Tibial nerve (tissue), 4 donors: ENCODE data around the gene EXOC4.

Experiments used
- CTCF ChIP-seq, 5 experiments: fragments of 200-600 bp in 3 of 5; fragments of 450-650 bp in 2 of 5; sonication (generic) in 3 of 5; IDR thresholded peaks; one replicate each; pipeline ENCODE4 v1.5.1; 2016 to 2019; ENCODE audit warnings: antibody characterized with exemption in 5 of 5, mild to moderate bottlenecking in 3 of 5, moderate library complexity in 2 of 5
- EP300 ChIP-seq, 2 donors: sonication (generic); formaldehyde crosslinking; IDR thresholded peaks; one replicate each; pipeline ENCODE4 v1.6.1; 2017; ENCODE audit warnings: antibody characterized with exemption in 2 of 2, mild to moderate bottlenecking in 1 of 2
- POLR2A ChIP-seq, 2 donors: fragments of 450-650 bp; IDR thresholded peaks; one replicate each; pipeline ENCODE4 v1.6.1; 2017; ENCODE audit warnings: antibody characterized with exemption in 2 of 2, mild to moderate bottlenecking in 2 of 2, moderate library complexity in 2 of 2

DNA sequence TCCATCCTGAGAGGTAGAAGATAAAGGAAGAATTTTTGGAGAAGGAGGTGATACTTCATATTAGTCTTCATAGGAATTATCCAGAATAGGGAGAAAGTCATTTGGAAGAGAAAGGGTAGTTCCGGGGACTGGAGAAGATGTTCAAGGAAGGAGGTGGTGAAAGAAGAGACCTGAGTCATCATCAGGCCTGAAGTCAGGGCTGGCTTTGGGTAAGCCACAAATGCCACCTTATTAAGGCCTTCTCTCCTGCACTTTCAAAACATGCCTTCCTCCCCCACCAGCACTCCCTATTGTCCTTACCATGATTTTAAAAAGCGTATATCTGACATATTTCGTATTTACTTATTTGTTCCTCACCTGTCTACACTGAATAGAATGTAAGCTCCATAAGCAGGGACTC lies 762.1 kb downstream of the EXOC4 start:
- TF ChIP-seq POLR2A (IDR thresholded peaks at IDR 0.05) (no peak), EP300 (IDR thresholded peaks at IDR 0.05) (no peak), CTCF (IDR thresholded peaks at IDR 0.05) (no peak)
